ENCODE measurements around the gene KCP.
A peak's percentile ranks its signal among the peaks of the same experiment; 100 is the strongest.

The KCP gene

GRCh38 chr7:128852537-128853254 lies 57.8 kb downstream of the KCP start:
- DNase-seq = no peak

- DNase-seq = no peak
Observed at GRCh38 chr7:128849804-128850490, 60.6 kb downstream of the KCP start.

GRCh38 chr7:128849156-128849515 lies 61.4 kb downstream of the KCP start:
- DNase-seq = no peak

- no peak for DNase-seq
Observed at GRCh38 chr7:128848289-128849155, 62.0 kb downstream of the KCP start.

- DNase-seq = no peak
Observed at GRCh38 chr7:128847721-128848211, 62.7 kb downstream of the KCP start.

- DNase-seq = no peak
Observed at GRCh38 chr7:128846781-128847444, 63.6 kb downstream of the KCP start.

GRCh38 chr7:128845987-128846386 lies 64.5 kb downstream of the KCP start:
- DNase-seq = no peak

GRCh38 chr7:128845475-128845874 lies 65.0 kb downstream of the KCP start:
- no peak for DNase-seq

- DNase-seq = no peak
Observed at GRCh38 chr7:128844777-128845311, 65.7 kb downstream of the KCP start.

- DNase-seq = no peak
Observed at GRCh38 chr7:128843938-128844621, 66.4 kb downstream of the KCP start.

GRCh38 chr7:128842674-128843641 lies 67.6 kb downstream of the KCP start:
- DNase-seq = peak; percentile 35

- peak; percentile 25 for DNase-seq
Observed at GRCh38 chr7:128841921-128842673, 68.4 kb downstream of the KCP start.

GRCh38 chr7:128841171-128841690 lies 69.3 kb downstream of the KCP start:
- no peak for DNase-seq

- no peak for DNase-seq
Observed at GRCh38 chr7:128840326-128841170, 70.0 kb downstream of the KCP start.

GRCh38 chr7:128839751-128840177 lies 70.7 kb downstream of the KCP start:
- DNase-seq = no peak

GRCh38 chr7:128838981-128839731 lies 71.4 kb downstream of the KCP start:
- DNase-seq = no peak

GRCh38 chr7:128838109-128838779 lies 72.3 kb downstream of the KCP start:
- no peak for DNase-seq
